ENCODE data around the gene KCNN3. TPM values are rescaled to one million over a fixed set of nuclear protein-coding genes. Genes with fewer than 3 reads are reported as not detected.

KCNN3 gene
- total and polyA plus RNA-seq, 2 of the 8 experiments (the other 6 are each of a cell fraction or from before 2014, with no cell fraction given): 2.8 to 3.7 TPM

GRCh38 chr1:154877370-154877974 is 7.4 kb upstream of the KCNN3 start (continued):
- TF ChIP-seq CHD7 (IDR thresholded peaks at IDR 0.05; ENCODE audit: insufficient replicate concordance, low read length): no peak
- TF ChIP-seq ATF2 (IDR thresholded peaks at IDR 0.05; ENCODE audit: low read length): no peak
- no peak for TF ChIP-seq EZH2 (IDR thresholded peaks at IDR 0.05; ENCODE audit: low read depth, low read length, severe bottlenecking)
- TF ChIP-seq CEBPB (IDR thresholded peaks at IDR 0.05; ENCODE audit: low read depth, low read length): no peak
- no peak for TF ChIP-seq CTCF (IDR thresholded peaks at IDR 0.05; ENCODE audit: control extremely low read depth in 1 of 3, insufficient read depth in 1 of 3, low read depth in 1 of 3, low read length in 3 of 3)
- TF ChIP-seq ZNF274 (IDR thresholded peaks at IDR 0.05; ENCODE audit: borderline replicate concordance, extremely low read depth, low read length): no peak
